GM12873 (cell line): ENCODE measurements around the gene MTHFD1.

Experiments used
- TF ChIP-seq, protein P1 (sequence below): IDR thresholded peaks from 2 replicates; pipeline ENCODE4 v1.5.1; 2012; ENCODE audit warnings: low read depth, mild to moderate bottlenecking, moderate library complexity, low read length, control low read depth; ENCODE audit not compliant: insufficient read depth; ENCODE audit errors: missing control alignments

The MTHFD1 gene

GRCh38 chr14:64468451-64468850, 80.3 kb downstream of the MTHFD1 start:
- TF ChIP-seq, protein P1, sequence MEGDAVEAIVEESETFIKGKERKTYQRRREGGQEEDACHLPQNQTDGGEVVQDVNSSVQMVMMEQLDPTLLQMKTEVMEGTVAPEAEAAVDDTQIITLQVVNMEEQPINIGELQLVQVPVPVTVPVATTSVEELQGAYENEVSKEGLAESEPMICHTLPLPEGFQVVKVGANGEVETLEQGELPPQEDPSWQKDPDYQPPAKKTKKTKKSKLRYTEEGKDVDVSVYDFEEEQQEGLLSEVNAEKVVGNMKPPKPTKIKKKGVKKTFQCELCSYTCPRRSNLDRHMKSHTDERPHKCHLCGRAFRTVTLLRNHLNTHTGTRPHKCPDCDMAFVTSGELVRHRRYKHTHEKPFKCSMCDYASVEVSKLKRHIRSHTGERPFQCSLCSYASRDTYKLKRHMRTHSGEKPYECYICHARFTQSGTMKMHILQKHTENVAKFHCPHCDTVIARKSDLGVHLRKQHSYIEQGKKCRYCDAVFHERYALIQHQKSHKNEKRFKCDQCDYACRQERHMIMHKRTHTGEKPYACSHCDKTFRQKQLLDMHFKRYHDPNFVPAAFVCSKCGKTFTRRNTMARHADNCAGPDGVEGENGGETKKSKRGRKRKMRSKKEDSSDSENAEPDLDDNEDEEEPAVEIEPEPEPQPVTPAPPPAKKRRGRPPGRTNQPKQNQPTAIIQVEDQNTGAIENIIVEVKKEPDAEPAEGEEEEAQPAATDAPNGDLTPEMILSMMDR: no peak

DNA sequence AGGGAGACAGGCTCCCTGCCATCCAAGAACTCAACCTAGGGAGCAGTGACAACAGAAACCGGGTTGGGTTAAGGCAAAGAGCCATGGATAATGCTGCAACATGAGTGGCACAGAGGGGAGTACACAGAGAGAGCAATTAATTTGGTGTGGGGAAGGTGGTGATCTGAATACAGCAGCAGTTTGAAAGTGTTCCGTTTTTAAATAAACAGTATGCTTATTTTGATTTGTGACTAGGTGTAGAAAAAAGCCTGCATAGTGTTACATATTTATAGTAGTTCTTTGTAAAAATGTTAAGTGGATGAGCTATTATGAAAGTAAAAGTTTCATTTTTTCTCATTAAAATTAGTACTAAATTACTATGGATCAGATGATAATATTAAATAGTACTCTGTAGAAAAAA, 85.9 kb downstream of the MTHFD1 start:
- TF ChIP-seq, protein P1: no peak

DNA sequence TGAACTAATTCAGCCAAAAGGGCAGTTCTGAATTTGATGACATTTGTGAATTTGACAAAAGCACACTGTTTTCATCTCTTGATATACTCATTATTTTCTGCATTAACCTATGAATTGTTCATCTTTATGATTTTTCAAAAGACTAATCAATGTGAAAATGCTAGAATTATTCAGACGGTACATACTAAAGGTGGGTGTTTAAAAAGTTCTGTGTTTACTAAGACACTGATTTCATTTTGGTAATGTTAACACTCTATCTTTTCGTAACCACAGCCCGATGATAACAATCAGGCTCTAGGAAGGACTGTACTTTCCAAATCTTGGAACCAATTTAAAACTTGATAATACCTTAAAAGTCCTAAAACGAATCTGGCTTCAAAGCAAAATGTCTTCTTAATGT, 86.5 kb downstream of the MTHFD1 start:
- TF ChIP-seq, protein P1: no peak

GRCh38 chr14:64475585-64476273, 87.6 kb downstream of the MTHFD1 start:
- TF ChIP-seq, protein P1: no peak

DNA sequence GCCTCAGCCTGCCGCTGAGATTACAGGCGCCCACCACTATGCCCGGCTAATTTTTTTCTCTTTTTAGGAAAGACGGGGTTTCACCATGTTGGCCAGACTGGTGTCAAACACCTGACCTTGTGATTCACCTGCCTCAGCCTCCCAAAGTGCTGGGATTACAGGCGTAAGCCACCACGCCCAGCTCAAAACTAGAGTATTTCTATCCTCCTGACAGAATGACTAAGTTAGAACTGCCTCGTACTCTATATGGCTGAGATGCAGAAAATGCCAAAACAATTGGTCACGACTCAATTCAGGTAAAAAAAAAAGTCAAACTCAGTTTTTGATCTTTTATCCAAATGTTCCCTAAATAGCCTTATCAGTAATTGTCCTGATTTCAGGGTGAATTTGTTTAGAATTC, 88.3 kb downstream of the MTHFD1 start:
- TF ChIP-seq, protein P1: no peak

DNA sequence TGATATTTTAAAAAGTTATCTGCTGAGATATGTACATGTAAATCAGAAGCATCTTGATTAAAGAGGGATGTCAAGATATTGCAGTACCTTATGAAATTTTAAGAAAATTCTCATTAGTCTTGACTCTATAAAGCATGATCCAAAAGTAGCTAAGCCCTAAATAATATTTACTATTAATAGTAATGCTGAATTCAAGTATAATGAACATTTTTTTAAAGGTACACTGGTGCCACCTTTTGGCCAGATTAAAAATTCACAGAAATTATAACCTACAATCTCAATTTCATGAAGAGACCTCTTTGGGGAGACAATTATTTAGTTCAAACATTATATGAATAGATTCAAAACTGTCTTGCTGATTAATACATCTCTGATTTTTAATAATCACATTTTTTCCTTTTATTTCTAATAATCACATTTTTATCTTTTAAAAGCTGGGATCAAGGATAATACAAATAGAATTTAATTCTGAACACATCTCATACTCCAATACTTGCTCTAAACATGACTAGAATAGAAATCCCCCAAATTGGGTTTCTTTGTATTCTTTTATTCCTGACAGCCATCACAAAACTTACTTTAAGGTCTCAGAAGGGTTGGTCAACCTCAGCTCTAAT, 90.6 kb downstream of the MTHFD1 start:
- TF ChIP-seq, protein P1: no peak

GRCh38 chr14:64488590-64489099, 100.5 kb downstream of the MTHFD1 start:
- TF ChIP-seq, protein P1: no peak
